H9 (cell line): Measurements from ENCODE around the gene FLRT2. TPM values are rescaled to one million over a fixed set of nuclear protein-coding genes. Genes with fewer than 3 reads are reported as not detected.

Experiments
- DNase-seq: peaks from one replicate; pipeline ENCODE4 v3.0.0-alpha.2; 2017
- H2AFZ ChIP-seq: one replicate; pipeline ENCODE4 v1.6.1; 2013; ENCODE audit warnings: mild to moderate bottlenecking, low read length, control low read depth, moderate library complexity
- H2AK5ac ChIP-seq: 2 replicates; pipeline ENCODE4 v1.6.1; 2013; ENCODE audit warnings: low read length, control low read depth, mixed read lengths; ENCODE audit not compliant: insufficient read length
- H2BK120ac ChIP-seq: one replicate; pipeline ENCODE4 v1.6.1; 2013; ENCODE audit warnings: low read depth, mild to moderate bottlenecking, low read length, control low read depth, inconsistent platforms; ENCODE audit not compliant: poor library complexity, severe bottlenecking
- H2BK12ac ChIP-seq: 2 replicates; pipeline ENCODE4 v1.6.1; 2013; ENCODE audit warnings: low read length, control low read depth, mixed read lengths, low read depth; ENCODE audit not compliant: insufficient read length
- H2BK15ac ChIP-seq: 2 replicates; pipeline ENCODE4 v1.6.1; 2013; ENCODE audit warnings: low read depth, low read length, control low read depth
- H2BK20ac ChIP-seq: one replicate; pipeline ENCODE4 v1.6.1; 2013; ENCODE audit warnings: low read depth, mild to moderate bottlenecking, low read length, control low read depth, inconsistent platforms; ENCODE audit not compliant: poor library complexity, severe bottlenecking
- H2BK5ac ChIP-seq: 2 replicates; pipeline ENCODE4 v1.6.1; 2013; ENCODE audit warnings: low read length, control low read depth, mixed read lengths; ENCODE audit not compliant: insufficient read length
- H3K14ac ChIP-seq: 2 replicates; pipeline ENCODE4 v1.6.1; 2013; ENCODE audit warnings: low read length, control low read depth; ENCODE audit not compliant: insufficient read depth
- H3K18ac ChIP-seq: 2 replicates; pipeline ENCODE4 v1.6.1; 2013; ENCODE audit warnings: low read depth, mild to moderate bottlenecking, mixed read lengths, low read length, control low read depth; ENCODE audit not compliant: insufficient read length
- H3K23ac ChIP-seq: 2 replicates; pipeline ENCODE4 v1.6.1; 2013; ENCODE audit warnings: low read length, control low read depth, mixed read lengths, low read depth; ENCODE audit not compliant: insufficient read length
- H3K23me2 ChIP-seq: 2 replicates; pipeline ENCODE4 v1.6.1; 2013; ENCODE audit warnings: low read depth, mild to moderate bottlenecking, mixed read lengths, low read length, control low read depth; ENCODE audit not compliant: insufficient read length, poor library complexity, severe bottlenecking
- H3K27ac ChIP-seq: 2 replicates; pipeline ENCODE4 v1.5.1; 2013; ENCODE audit warnings: low read length, control low read depth, mixed read lengths, low read depth; ENCODE audit not compliant: insufficient read length
- H3K27me3 ChIP-seq: 2 replicates; pipeline ENCODE4 v1.6.1; 2013; ENCODE audit warnings: low read length, control low read depth, inconsistent platforms; ENCODE audit not compliant: insufficient read depth
- H3K4ac ChIP-seq: 2 replicates; pipeline ENCODE4 v1.6.1; 2013; ENCODE audit warnings: low read depth, mild to moderate bottlenecking, control low read depth, inconsistent platforms, low read length, moderate library complexity
- H3K4me1 ChIP-seq: 2 replicates; pipeline ENCODE4 v1.6.1; 2013; ENCODE audit warnings: low read length, control low read depth, inconsistent platforms; ENCODE audit not compliant: insufficient read depth
- H3K4me2 ChIP-seq: 2 replicates; pipeline ENCODE4 v1.6.1; 2013; ENCODE audit warnings: low read length, control low read depth, mixed read lengths; ENCODE audit not compliant: insufficient read length, insufficient read depth
- H3K56ac ChIP-seq: 2 replicates; pipeline ENCODE4 v1.6.1; 2013; ENCODE audit warnings: low read depth, mild to moderate bottlenecking, mixed read lengths, low read length, control low read depth; ENCODE audit not compliant: insufficient read length
- H3K79me1 ChIP-seq: 2 replicates; pipeline ENCODE4 v1.6.1; 2013; ENCODE audit warnings: low read depth, mild to moderate bottlenecking, moderate library complexity, low read length, control low read depth, inconsistent platforms; ENCODE audit not compliant: insufficient read depth, poor library complexity, severe bottlenecking
- H3K79me2 ChIP-seq: 2 replicates; pipeline ENCODE4 v1.6.1; 2013; ENCODE audit warnings: low read length, control low read depth, inconsistent platforms; ENCODE audit not compliant: insufficient read depth
- H3K9ac ChIP-seq: 2 replicates; pipeline ENCODE4 v1.6.1; 2013; ENCODE audit warnings: low read length, control low read depth, mixed read lengths; ENCODE audit not compliant: insufficient read length; ENCODE audit errors: extremely low read depth
- H3K9me3 ChIP-seq: one replicate; pipeline ENCODE4 v1.6.1; 2013; ENCODE audit warnings: low read depth, low read length, inconsistent platforms; ENCODE audit not compliant: control insufficient read depth
- H3T11ph ChIP-seq: one replicate; pipeline ENCODE4 v1.6.1; 2013; ENCODE audit warnings: mild to moderate bottlenecking, low read length, control low read depth, inconsistent platforms
- H4K20me1 ChIP-seq: one replicate; pipeline ENCODE4 v1.6.1; 2013; ENCODE audit not compliant: control insufficient read depth, insufficient read length, insufficient read depth
- H4K5ac ChIP-seq: 2 replicates; pipeline ENCODE4 v1.6.1; 2013; ENCODE audit warnings: low read depth, mild to moderate bottlenecking, mixed read lengths, low read length, control low read depth; ENCODE audit not compliant: insufficient read length
- H4K8ac ChIP-seq: replicated peaks from 2 replicates; pipeline ENCODE4 v1.6.1; 2013; ENCODE audit warnings: low read length, control low read depth, mixed read lengths, low read depth; ENCODE audit not compliant: insufficient read length
- H4K91ac ChIP-seq: 2 replicates; pipeline ENCODE4 v1.6.1; 2013; ENCODE audit warnings: low read depth, mild to moderate bottlenecking, moderate library complexity, mixed read lengths, low read length, control low read depth; ENCODE audit not compliant: insufficient read length
- H3K27ac Mint-ChIP-seq, 3 experiments: 2 replicates in 2 of 3; 3 replicates in 1 of 3; pipeline ENCODE4 v1.8.0; 2020 to 2021; ENCODE audit warnings: mixed read lengths in 3 of 3, mild to moderate bottlenecking in 1 of 3, moderate library complexity in 1 of 3
- H3K27me3 Mint-ChIP-seq: 2 replicates; pipeline ENCODE4 v1.8.0; 2021; ENCODE audit warnings: low read depth, mild to moderate bottlenecking, moderate library complexity, mixed read lengths
- H3K36me3 Mint-ChIP-seq, 3 experiments: 2 replicates in 2 of 3; 3 replicates in 1 of 3; pipeline ENCODE4 v1.8.0; 2020 to 2021; ENCODE audit warnings: low read depth in 3 of 3, mixed read lengths in 3 of 3; ENCODE audit not compliant: insufficient read depth in 1 of 3
- H3K4me1 Mint-ChIP-seq, 2 experiments: 2 replicates each; pipeline ENCODE4 v1.8.0; 2020; ENCODE audit warnings: mixed read lengths in 2 of 2
- H3K4me3 Mint-ChIP-seq, 2 experiments: 2 replicates in 1 of 2; 3 replicates in 1 of 2; pipeline ENCODE4 v1.8.0; 2020 to 2021; ENCODE audit warnings: mild to moderate bottlenecking in 2 of 2, mixed read lengths in 2 of 2, moderate library complexity in 1 of 2
- H3K9me3 Mint-ChIP-seq, 2 experiments: 2 replicates in 1 of 2; 3 replicates in 1 of 2; pipeline ENCODE4 v1.8.0; 2020; ENCODE audit warnings: mild to moderate bottlenecking in 2 of 2, mixed read lengths in 2 of 2, moderate library complexity in 1 of 2
- WGBS: extraction: QIAGEN DNeasy Blood & Tissue Kit; methylation state at CpG from one replicate; pipeline ENCODE4 v1.1.7; 2013; ENCODE audit warnings: missing lambda C conversion rate, low lambda C conversion rate, mixed read lengths; ENCODE audit not compliant: insufficient read length; ENCODE audit errors: extremely low coverage; 5-methylcytosine and 5-hydroxymethylcytosine counted together
- total RNA-seq: library from RNA; stranded (reverse); gene quantifications from 2 replicates; pipeline ENCODE4 v1.2.1, GENCODE V29; 2021
- TF ChIP-seq, protein P1 (sequence below): fragments of 200-600 bp; sonication (generic); conservative IDR thresholded peaks from 3 replicates; pipeline ENCODE4 v1.8.0; 2021; ENCODE audit warnings: antibody characterized with exemption, mild to moderate bottlenecking

Gene FLRT2
- total RNA-seq, 1 experiment from 2014 or later = 3.3 TPM

DNA sequence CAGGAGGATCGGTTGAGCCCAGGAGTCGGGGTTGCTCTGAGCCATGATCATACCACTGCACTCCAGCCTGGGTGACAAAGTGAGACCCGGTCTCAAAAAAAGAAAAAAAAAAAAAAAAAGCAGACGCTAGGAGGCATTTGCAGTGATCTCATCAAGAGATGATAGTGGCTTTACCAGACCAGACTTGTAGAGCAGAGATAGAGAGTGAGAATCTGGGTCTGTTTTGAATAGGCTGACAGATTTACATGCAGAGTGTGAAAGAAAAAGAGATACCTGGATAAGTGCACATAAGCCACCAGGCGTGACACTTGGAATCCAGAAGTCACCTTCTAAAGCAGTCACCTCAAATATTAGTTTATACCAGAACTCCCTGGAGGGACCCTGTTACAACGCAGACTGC is 21.1 kb upstream of the FLRT2 start:
- Histone ChIP-seq H3K79me2 (no peaks in the 10 kb centered on the region), H3K27me3 (no peaks in the 10 kb centered on the region), H4K5ac (no peak overlapping the region), H2BK15ac (no peak overlapping the region), H3K23ac (no peak overlapping the region), H4K8ac (no peak overlapping the region), H3K9ac (no peak overlapping the region), H3K79me1 (no peaks in the 10 kb centered on the region), H3K9me3 (no peaks in the 10 kb centered on the region), H2BK120ac (no peak overlapping the region), H3T11ph (no peak overlapping the region), H2BK5ac (no peak overlapping the region), H3K27ac (no peak overlapping the region), H4K20me1 (no peaks in the 10 kb centered on the region), H3K4ac (no peak overlapping the region), H3K14ac (no peak overlapping the region), H3K4me2 (no peak overlapping the region), H4K91ac (no peak overlapping the region), H3K23me2 (no peaks in the 10 kb centered on the region), H2BK20ac (no peak overlapping the region), H2AK5ac (no peak overlapping the region), H3K4me1 (no peaks in the 10 kb centered on the region), H3K18ac (no peak overlapping the region), H2AFZ (no peak overlapping the region), H2BK12ac (no peak overlapping the region), H3K56ac (no peak overlapping the region)
- Mint-ChIP-seq H3K4me3 (no peak overlapping the region), H3K27me3 (no peaks in the 10 kb centered on the region; the same call in 1 of the 2 replicates), H3K9me3 (no peaks in the 10 kb centered on the region), H3K36me3 (no peaks in the 10 kb centered on the region), H3K4me1 (no peaks in the 10 kb centered on the region), H3K27ac (no peak overlapping the region)
- TF ChIP-seq, protein P1, sequence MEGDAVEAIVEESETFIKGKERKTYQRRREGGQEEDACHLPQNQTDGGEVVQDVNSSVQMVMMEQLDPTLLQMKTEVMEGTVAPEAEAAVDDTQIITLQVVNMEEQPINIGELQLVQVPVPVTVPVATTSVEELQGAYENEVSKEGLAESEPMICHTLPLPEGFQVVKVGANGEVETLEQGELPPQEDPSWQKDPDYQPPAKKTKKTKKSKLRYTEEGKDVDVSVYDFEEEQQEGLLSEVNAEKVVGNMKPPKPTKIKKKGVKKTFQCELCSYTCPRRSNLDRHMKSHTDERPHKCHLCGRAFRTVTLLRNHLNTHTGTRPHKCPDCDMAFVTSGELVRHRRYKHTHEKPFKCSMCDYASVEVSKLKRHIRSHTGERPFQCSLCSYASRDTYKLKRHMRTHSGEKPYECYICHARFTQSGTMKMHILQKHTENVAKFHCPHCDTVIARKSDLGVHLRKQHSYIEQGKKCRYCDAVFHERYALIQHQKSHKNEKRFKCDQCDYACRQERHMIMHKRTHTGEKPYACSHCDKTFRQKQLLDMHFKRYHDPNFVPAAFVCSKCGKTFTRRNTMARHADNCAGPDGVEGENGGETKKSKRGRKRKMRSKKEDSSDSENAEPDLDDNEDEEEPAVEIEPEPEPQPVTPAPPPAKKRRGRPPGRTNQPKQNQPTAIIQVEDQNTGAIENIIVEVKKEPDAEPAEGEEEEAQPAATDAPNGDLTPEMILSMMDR = no peak
- no peak for DNase-seq
- WGBS = no CpG with 5 or more reads among the region's 6 CpGs
